NCI-H1417 treated with DMSO at 0.1 percent for 48 hours (cell line): ENCODE measurements around the gene FKRP.
"Not testable (repeated sequence)": the region's sequence is repeated elsewhere in the genome, so short reads cannot be mapped to it uniquely, and the experiment has no call there.

Experiments used
- DNase-seq: peaks from one replicate; lab custom pipeline; 2025; lab: John Stamatoyannopoulos, UW

FKRP gene, protein sequence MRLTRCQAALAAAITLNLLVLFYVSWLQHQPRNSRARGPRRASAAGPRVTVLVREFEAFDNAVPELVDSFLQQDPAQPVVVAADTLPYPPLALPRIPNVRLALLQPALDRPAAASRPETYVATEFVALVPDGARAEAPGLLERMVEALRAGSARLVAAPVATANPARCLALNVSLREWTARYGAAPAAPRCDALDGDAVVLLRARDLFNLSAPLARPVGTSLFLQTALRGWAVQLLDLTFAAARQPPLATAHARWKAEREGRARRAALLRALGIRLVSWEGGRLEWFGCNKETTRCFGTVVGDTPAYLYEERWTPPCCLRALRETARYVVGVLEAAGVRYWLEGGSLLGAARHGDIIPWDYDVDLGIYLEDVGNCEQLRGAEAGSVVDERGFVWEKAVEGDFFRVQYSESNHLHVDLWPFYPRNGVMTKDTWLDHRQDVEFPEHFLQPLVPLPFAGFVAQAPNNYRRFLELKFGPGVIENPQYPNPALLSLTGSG

DNA sequence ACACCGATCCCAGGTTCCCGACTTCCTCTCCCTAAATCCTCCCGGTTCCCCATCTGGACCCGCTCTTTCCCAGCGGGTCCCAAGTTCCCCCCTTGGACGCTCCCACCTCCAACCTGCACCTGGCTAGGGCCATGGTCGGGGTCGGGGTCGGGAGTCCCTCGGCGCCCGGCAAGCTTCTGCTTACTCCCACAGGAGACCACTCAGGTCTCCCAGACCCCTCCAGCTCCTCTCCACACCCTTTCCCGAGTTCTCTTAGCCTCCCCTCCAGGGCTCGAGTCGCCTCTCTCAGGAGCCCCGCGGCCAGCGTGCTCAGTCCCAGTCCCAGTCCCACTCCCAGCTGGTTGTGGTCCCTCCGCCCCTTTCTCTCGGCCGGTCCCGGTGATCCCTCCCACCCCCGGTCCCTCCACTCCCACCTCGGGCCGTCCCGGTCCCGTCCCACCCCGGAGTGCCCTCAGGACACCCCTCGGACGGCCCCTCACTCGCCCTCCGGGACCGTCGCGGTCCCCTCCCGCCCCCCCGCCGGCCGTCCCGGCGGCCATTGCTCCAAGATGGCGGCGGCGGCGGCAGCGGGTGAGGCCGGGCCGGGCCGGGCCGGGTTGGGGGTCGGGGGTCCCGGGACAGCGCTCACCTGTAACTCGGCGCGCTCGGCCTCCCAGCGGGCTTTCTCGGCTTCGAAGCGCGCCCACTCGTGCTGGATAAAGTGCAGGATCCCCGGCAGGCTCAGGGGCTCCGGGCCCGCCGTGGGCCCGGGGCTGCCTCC, at the start of gene FKRP:
TSS of gene FKRP (plus strand) at position 537 of the 760 bp plus-strand sequence. CDS start 9,394 bp downstream, outside the sequence.
- DNase-seq: no peak

DNA sequence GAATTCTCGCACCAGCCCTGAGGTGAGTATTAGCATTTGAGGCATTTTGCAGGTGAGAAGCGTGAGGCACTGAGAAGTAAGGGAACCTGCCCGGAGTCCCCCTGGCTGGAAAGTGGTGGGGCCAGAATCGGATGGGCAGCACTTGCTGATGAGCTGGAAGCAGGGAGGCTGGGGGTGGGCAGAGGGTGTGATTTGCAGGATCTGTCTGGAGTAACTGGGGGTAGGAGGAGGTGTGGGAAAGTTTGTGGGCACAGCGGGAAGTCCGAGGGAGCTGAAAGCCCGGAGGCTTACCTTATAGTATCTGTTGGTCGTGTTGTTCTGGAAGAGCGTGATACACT, 49.0 kb upstream of the FKRP start:
- DNase-seq: no peak

DNA sequence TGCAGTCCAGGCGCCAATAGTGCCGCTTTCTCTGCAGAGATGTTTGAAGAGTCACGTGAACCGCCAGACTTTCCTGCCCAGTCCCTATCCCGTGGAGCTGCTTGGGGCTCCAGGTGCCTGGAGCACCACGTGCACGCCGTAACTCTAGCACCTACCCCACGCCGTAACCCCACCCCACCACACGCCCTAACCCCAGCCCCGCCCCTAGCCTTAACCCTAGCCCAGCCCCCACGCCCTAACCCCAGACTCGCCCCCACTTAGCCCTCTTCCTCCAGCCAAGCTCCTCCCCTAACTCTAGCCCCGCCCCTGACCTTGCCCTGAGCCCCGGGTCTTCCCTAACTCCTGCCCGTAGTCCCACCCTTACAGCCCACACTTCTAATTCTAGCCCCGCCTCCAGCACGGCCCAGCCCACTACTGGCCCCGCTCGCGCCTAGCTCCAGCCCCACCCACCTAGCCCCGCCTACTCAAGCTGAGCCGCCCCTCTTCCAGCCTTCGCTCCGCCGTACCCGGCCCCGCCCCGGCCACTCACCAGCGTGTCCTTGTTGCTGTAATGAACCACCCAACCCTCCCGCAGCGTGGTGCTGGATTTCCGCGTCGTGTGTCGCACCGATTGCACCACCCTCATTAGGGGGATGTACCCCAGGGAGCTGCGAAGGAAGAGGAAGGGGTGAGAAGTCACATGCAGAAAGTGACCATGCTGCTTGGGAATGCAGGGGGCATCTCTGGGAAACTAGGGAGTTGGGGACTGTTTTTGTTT, 48.5 kb upstream of the FKRP start:
- DNase-seq: no peak

DNA sequence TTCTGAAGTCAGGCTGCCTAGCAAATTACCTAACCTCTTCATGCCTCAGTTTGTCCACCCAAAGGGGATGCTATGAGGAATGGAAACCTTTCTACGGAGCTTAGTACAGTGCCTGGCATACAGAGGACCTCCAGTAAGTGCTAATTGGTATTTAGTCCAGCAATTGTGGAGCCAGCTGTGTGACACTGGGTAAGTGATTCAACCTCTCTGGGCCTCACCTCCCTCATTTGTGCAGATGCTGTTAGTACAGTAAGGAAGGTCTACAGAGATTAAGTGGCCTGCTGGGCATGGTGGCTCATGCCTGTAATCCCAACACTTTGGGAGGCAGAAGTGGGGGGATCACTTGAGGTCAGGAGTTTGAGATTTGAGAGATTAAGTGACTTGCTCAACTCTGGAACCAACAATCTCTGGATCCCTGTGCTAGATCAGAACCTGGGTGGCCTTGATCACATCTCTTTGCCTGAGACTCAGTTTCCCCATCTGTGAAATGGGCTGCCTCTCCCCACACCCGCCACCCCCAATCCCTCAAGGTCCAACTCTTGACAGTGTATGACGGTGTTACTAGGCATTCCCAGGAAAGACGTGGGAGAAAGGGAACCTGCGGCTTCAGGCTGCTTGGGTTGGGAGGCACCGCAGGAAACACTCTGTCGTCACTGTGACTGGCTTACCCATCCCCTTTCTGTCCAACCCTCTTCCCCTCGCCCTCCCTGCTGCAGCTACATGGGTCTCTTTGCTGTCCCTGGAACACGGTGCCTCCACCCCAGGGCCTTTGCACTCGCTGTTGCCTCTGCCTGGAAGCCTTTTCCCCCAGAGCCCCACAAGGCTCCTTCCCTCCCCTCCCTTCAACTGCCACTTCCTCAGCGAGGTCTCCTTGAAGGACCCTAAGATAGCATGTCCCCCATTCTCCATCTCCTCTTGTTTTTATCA, 47.2 kb upstream of the FKRP start:
- DNase-seq: no peak

DNA sequence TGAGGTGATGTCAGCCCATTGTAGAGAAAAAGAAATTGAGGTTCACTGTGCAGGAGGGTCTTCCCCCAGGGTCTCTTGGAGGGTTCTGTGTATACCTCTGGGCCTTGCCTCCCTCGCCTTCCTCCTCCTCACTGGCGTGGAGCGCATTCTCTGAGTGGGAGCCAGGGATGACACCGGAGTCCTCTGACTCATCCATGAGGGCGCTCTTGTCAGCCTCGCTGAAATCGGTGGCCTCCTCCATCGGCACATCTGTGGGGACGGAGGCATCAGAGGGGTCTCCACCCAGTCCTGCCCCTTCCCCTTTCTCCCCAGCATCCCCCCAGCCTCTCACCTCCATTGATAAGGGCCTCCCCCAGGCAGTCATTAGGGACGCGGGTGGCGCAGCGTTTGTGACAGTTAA, 45.2 kb upstream of the FKRP start:
- DNase-seq: no peak

DNA sequence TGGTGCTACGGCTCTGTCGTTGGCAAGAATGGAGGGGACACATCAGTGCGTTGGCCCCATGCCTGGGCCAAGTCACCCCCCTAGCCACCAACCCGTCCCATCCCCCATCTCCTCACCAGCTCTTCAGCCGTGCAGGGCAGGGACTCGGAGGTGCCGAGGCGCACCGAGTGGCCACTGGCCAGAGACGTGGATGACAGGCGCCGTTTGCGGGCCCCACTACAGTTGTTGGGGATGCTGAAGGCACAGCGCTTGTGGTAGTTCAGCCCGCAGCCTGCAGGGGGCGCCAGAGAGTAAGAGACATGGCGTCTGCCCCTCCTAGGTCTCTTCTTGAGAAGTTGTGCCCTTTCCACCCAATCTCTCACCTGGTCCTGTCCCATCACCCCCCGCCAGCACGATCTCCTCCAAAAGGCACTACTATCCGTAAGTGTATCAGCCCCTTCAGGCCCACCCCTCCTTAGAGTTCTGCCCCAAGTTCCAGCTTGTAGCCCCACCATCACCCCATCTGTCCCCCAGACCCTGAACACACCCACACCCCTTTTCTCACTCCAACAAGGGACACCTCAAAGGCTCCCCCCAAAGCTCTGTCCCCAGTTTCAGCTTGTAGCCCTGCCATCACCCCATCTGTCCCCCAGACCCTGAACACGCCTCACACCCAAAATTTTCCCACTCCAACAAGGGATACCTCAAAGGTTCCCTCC, 41.3 kb upstream of the FKRP start:
- DNase-seq: no peak

DNA sequence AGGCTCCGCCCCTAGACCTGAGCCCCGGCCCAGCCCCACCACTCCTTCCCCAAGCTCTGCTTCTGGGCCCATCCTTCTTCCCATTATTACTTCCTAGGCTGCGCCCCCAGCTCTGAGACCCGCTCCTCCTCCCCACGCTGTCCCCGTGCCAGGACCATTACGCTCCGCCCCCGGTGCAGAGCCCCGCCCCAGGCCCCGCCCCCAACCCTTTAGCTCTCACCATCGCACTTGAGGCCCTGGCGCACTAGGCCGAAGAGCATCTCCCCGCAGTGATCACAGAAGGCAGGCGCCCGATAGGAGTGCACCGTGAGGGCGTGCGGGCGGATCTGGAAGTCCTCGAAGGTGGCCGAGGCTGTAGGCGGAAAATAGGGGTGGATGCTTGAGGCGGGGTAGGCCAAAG, 35.2 kb upstream of the FKRP start:
- DNase-seq: no peak

DNA sequence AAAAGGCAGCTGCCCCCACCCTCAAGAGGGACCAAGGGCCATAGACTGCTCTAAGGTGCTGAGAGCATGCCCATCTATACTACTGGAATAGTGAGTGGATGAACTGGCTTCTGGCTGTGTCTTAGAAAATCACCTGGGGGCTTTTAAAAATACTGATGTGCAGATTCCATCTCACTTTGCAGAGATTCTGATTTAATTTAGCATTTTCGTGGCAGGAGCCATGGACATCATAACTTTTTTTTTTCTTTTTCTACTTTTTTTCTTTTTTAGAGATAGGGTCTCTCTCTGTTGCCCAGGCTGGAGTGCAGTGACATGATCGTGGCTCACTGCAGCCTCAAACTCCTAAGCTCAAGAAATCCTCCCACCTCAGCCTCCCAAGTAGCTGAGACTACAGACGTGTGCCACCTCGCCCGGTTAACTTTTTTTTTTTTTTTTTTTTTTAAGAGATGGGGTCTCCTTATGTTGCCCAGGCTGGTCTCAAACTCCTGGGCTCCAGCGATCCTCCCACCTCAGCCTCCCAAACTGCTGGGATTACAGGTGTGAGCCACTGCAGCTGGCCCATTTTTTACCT, 33.0 kb upstream of the FKRP start:
- DNase-seq: not testable (repeated sequence)

DNA sequence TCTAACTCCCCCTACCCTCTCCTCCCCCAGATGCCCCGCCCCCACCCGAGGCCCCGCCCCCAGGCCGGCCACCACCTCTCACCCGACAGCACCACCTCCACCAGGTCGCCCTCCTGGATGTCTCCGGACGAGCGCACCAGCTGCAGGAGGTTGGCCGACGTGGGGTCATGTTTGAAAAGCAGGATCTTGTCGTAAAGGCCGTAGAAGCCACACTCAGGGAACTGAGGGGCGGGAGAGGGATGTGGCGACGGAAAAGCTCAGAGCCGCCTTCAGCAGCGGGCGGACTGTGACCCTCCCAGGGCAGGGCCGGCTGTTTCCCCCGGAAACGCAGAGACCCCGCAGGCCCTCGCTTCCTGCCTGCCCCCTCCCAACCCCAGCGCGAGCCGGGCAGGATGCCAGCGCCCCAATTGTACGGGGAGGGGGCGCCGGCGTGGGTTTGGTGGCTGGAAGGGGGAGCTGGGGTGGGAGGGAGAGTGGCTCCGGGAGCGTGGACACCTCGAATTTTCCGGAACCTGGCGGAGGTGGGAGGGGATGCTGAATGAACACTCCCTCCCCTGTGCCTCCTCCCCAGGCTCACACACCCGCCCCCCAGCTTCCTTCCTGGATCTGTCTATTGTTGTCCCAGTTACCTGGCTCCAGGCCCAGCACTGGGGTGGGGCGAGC, 31.9 kb upstream of the FKRP start:
- DNase-seq: no peak

DNA sequence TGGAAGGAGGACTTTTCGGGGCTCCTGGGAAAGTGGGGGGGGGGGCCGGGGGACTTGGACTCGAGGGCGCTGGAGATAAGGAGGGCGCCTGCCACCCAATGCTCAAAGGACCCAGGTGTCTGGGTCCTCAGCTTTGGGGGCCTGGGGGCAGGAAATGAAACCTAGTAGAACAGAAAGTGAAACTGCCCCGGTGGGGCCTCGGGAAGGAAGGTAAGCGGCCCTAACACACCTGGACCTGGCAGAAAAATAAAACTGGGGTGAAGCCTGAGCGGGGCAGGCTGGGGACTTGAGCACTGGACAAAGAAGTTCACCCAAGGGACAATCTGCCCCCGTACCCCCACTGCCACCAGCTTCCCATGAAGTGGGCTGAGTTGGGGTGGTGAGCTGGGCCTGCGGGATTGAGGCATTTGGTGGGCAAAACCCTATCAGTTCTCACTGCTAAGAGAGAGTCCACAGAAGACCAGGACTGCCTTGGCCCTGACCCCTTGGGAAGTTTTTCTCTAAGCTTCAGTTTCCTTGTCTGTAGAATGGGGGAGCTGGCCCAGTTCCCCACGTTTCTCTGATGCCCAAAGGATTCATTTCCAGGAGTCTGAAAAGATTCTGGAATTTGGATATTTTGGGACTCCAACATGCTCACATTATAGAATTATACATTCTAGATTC, 31.3 kb upstream of the FKRP start:
- DNase-seq: no peak

DNA sequence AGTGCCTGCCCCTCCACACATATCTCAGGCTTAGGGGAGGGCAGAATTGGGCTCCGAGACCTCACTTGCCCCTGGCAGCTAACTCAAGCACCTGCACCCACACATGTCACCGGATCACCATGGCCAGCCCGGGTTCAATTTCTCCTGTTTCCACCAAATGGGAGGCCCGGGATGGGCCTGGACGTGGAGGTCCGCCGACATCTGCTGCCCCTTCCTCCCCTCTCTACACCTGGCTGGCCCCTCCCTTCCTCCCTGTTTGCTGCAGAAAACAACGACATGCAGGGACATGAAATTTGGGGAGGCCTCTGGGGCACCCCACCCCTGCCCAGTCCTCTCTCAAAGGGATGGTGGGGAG, 30.3 kb upstream of the FKRP start:
- DNase-seq: no peak

DNA sequence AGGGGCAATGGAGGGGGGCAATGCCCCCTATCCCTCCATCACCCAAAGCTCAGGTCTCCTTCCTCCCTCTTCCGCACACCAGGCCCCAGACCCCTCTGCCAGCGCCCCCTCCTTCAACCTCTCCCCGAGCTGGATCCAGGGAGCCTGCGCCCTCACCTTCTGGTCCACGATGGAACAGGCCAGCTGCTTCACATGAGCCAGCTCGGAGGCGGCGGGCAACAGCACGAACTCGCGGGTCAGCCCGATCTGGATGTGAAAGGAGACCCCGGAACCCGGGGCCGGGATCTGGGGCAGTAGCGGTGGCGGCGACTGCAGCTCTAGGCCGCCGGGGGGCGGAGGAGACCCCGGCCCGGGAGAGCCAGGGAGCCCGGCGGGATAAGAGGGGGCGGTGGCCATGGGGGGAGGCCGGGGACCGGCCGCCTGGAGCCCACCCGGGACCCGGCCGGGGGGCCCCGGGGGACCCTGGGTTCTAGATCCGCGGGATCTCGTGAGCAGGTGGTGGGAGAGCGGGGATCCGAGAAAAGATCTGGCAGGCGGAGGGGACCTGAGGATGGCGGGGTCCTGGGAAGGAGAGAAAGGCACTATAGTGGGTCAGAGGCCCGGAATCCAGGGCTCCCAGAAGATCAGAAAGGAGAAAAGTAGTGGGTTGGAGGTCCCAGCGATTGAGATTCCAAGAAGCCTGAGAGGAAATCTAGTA, 29.7 kb upstream of the FKRP start:
- DNase-seq: no peak

DNA sequence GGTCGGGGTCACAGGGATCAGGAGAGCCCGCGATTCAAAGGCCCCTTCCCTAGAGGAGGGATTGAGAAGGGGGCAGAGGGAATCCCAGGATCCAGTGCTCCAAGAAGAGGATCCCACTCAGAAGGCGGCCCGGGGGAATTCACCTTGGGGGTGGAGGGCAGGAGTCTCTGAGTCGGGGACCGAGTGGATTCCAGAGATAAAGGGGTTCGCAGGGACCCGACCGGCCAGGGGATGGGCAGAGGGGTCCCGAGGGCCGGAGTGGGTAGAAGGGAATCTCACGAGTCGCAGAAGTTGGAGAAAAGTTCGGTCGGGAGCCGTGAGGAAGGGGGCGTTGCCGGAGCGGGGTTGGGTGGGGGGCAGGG, 29.2 kb upstream of the FKRP start:
- DNase-seq: no peak

DNA sequence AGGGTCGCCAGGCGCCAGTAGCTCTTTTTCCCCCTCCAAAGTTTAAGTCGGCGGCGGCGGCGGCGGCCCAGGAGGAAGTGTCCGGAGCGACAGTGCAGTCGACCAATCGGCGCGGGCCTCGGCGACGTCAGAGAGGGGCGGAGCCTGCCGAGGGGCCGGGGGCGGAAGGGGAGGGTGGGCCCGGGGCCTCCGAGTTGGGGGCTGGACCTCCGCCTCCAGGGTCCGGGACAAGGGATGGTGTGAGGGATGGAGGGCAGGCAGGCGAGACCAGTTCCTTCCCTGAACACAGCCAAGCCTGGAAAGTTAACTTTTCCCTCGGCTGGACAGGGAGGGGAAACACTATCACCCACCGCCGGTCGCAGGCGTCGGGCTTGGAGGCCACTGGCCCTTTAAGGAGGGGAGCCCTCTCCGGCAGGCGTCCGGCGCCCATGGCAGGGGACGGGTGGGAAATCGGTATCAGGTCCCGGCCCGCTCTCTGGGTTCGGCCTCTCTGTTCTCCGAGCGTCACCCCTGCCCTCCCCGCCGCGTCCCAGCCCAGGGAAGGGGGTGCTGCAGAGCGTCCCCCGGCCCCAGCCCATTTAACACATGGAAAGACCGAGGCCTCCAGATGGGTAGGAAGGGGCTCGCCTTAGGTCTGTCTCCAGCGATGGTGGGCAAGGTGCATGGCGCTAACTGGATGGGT, 28.7 kb upstream of the FKRP start, which contains the start of gene PRKD2:
TSS of gene PRKD2 (minus strand) at position 81 of the 682 bp plus-strand sequence. CDS start 744 bp downstream, outside the sequence.
- DNase-seq: no peak

DNA sequence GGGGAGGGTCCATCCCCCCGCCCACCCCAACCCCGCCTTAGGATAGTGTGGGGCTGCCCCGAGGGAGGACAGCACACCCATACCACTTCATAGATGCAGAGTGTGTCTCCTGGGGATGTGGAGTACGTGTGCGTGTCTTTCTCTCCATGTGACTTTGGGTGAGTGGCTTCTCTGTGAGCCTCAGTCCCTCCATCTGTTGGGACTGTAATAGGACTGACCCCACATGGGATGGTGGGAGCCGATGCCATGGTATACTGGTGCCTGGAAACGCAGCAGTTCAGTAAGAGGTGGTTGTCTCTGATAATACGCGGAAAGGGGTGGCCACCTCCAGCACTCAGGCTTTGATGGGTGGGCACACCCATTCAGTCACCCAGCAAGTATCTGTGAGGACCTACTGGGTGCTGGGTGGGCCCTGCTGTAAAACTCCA, 28.1 kb upstream of the FKRP start:
- no peak for DNase-seq

DNA sequence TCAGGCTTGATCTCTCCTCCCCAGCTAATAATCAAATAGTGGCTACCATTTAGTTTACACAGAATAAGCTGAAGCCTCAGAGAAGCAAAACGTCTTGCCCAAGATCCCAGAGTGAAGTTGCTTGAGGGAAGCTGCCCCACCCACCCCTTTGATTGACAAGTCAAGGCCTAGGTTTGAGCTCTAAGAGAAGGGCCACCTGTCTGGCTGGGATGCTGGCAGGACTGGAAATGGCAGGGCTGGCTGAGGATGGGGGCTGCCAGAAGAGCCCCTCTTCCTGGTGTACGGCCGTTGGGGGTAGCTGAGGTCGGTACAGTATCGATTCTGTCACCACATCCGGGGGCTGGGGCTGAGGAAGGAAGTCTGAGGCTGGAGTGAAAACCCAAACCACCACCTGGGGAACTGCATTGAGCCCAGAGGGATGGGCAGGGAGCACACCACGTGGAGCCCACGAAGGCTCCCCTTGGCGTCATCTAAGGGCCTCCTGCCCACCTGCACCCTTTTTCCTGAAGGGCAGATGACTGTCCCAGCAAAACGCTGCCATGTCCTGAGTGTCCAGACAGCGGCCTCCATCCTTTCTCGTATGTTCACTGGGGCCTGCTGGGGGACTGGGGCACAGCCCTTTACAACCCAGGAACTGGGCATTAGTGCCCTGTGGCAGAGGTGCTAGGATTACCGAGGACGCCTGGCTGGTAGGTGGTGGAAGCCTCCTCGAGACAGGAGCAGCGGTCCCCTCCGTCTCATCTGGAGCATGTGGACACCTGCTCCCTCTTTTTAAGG, 27.5 kb upstream of the FKRP start:
- DNase-seq: no peak

DNA sequence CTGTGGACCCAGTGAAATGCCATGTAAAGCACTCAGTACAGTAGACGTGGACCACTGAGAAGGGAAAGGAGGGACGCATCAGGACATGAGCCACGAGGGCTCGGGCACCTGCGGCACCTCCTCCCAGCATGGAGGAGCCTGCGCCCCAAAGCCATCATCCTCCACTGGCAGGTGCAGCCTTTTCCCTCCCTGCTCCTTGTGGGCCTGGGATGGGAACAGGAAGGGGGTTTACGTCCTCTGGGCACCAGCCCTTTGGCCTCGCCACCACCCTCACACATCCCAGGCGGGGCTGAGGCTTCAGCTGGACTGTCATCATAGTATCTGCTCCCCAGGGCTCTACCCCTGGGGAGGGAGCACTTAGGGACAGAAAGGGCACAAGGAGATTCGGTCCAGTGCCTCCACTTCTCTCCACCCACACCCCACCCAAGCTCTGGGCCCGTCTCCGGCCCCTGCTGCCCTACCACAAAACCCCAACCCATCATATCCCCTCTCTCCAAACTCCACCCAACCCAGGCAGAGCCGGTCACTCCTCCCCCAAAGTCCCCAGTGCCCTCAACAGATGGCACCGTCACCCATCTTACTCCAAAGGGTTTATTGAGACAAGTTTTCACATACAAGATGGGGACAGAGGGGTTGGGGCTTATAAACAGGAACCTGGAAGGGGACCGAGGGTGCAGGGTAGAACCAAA, 26.8 kb upstream of the FKRP start:
- DNase-seq: no peak
